Activated CD4-positive, alpha-beta T cell treated with anti-CD3 and anti-CD28 coated beads for 1 hour (primary cell): ENCODE measurements around the gene AP2M1.
"Not testable (repeated sequence)": the region's sequence is repeated elsewhere in the genome, so short reads cannot be mapped to it uniquely, and the experiment has no call there.

Experiments used
- DNase-seq: peaks from one replicate; pipeline ENCODE4 v3.0.0-alpha.2; 2020

The AP2M1 gene

DNA sequence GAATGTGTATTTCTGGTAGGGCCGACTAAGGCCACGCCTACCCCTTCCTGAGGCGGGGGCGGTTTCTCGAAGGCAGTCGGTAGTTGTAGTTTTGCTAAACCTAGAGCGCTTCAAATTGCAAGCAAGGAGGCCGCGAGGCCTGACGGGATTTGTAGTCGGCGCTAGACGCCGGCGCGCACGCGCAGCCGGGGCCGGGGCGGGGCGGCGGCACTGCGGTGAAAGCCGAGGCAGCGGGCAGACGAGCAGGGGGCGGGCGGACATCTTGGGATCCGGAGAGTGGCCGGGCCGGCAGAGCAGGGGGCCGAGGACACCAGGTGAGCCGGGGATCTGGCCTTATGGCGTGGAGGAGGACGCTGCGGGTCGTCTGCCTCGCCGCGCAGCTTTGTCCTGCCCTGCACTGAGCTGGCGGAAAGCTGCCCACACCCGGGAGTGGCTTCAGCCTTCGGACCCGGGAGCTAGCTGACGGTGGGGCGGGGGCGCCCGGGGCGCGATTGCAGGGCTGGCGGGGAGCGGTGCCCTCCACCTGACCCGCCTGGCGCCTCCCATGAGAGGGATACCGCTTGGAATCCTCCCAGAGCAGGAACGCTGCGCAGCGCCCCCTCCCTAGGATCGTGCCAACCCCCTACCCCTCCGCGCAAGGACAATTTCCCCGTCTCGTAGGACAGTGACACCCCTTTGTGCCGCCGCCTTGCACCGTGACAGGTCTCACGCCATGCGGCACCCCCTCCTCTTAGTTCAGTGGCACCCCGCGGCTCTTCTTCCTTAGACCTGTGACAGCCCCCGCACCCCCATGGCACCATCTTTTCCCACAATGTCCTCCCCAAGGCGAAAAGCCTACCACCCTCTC, at the start of gene AP2M1:
TSS of gene AP2M1 (plus strand) at position 210 of the 847 bp plus-strand sequence. CDS start 2,139 bp downstream, outside the sequence.
- peak; percentile 97 for DNase-seq

DNA sequence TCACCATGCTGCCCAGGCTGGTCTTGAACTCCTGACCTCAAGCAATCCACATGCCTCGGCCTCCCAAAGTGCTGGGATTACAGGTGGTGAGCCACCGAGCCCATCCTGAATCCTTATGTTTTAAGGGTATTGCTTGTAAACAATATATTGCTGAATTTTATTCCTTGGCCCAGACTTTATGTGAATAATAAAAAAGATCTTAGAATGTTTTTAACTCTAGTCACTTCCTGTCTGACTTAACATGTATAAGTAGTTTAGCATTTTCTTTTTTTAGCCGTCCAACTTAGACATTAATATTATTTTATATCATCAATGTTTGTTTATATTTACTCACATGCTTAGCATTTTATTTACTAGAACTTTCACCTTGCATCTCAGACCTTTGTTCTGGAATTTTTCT, 48.6 kb upstream of the AP2M1 start:
- DNase-seq, result no peak

DNA sequence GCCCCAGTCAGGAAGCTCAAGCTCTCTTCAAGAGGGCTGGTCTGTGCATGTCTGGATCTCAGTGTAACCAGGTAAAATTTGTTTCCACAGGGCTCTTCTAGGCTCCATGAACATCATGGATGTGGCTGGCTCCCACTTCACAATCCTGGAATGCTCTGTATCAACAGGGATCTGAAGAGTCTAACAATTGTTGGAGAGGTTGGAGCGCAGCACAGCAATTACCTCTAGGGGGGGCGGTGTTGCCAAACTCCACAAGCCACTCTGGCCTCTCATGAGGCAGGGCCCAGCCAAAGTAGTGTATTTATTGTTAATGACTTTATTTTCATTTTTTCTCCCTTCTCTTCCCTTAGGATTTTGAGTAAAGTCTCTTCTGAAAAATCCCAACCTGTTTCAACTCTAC, 45.6 kb upstream of the AP2M1 start:
- DNase-seq, result no peak

DNA sequence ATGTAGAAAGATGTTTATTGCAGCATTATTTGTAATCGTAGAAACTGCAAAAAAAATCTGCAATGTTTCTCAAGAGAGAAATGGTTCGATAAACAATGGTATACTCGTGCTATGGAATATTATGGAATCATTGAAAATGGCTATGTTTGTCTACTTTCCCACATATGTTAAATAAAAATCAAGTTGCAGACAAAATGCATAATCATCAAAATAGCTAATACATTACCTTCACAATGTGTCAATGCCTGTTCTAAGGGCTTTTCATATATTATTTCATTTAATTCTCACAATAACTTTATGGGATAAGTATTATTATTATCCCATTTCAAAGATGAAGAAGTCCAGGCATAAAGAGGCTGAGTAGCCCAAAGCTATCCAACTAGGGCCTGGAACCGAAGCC, 41.7 kb upstream of the AP2M1 start:
- no peak for DNase-seq

DNA sequence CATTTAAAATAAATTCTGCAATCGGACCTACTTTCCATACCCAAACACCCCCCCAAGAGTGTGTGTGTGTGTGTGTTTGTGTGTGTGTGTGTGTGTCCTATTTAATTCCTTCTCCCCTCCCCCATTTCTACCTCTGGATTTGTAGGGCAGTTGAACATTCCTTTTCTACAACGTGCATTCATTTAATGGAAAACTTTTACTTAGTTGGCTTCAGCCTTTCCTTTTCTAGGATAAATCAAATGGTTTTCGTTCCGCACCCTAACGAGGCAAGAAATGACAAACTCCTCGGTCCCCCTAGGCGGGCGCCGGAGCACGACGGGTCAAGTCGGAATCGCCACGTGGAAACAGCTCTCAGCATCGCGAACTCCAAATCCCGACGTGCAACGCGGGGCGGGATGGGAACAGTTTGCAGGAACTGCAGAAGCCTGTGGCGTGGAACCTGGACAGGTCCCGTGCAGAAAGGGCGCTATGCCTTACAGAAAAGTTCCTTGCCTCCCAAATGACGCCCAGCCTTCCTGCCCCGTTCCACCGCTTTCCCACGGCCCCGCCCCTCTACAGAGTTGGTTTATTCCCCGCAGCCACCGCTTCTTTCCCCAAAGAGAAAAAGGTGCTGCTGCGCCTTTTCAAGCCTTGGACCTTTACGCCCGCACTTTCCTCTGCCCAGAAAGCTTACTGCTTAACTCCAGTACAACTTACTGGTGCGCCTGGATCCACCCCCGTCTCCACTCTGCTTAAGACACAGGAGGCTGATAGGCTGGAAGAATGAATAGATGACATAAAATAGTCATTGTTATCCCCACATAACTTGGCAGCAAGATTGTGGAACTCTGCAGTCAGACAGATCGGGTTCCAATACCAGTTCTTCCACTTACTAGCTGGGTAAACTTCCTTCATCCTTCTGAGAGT, 40.6 kb upstream of the AP2M1 start:
- DNase-seq, result no peak

DNA sequence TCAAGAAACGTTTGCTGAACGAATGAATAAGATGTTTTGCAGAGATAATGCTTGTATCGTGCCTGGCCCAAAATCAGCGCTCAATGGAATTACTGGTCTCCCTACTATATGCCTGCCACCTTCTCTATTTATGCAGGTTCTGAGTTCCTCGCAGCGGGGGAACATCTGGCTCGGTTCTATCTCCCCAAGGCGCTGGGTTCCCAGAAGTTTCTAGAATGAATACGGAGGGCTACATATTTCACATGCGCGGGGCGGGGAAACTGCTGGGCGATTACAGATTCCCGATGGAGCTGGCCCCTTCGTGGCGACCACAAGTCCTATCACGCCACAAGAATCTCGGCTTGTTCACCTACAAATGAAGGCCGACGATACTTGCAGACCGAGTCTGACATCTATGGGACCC, 39.9 kb upstream of the AP2M1 start:
- no peak for DNase-seq

DNA sequence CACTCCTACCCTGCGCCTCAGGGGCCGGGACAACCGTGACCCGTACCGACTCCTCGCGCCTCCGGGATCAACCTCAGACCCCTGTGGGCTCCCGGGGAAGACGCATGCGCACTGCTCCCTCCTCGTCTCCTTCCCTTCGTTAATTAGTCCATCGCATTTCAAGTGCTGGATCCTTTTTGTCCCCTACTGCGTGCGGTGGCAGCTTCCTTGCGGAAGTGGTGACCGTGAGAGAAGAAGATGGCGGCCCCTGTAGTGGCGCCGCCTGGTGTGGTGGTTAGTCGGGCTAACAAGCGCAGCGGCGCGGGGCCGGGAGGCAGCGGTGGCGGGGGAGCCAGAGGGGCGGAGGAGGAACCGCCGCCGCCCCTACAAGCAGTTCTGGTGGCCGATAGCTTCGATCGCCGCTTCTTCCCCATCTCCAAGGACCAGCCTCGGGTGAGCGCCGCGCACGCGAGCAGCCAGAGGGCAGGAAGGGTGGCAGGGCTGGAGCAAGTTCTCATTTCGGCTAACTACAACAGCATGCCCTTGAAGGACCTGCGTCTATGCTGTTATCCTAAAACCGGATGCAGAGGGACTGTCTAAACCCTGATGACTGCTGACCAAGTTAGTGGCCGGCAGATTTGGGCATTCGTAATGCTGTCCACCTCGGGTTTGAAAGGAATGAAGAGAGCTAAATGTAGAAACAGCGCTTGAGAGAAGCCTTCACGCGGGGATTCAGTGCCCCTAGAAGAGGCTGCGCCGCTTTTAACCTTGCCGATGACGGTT, 39.3 kb upstream of the AP2M1 start, which contains the start of gene EIF2B5:
TSS of gene EIF2B5 (plus strand) at position 210 of the 762 bp plus-strand sequence. CDS start at position 238, 28 bp downstream.
- DNase-seq, result peak; percentile 79

DNA sequence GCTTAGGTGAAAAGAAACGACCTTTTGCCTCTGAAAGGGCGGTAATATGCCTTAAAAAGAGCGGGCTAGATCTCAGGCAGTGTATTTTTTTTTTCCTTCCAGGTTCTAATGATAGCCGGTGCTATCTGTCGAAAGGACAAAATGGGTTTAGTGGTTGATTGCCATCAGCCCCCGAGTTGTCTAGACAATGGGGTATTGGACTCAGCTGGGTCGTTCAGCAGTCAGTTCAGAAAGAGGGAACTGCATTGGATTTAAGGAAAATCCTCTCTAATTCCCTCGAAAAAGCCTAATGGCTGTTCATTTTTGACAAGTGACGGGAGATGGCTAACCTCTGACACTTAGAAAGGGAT, 38.8 kb upstream of the AP2M1 start:
- DNase-seq, result no peak

DNA sequence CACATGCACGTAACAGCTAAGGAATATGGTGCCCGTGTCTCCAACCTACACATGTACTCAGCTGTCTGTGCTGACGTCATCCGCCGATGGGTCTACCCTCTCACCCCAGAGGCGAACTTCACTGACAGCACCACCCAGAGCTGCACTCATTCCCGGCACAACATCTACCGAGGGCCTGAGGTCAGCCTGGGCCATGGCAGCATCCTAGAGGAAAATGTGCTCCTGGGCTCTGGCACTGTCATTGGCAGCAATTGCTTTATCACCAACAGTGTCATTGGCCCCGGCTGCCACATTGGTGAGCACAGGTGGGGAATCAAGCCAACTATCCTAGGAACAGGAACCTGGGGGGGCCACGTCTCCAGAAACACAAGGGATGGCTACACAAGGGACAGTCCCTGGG, 34.2 kb upstream of the AP2M1 start:
- no peak for DNase-seq

DNA sequence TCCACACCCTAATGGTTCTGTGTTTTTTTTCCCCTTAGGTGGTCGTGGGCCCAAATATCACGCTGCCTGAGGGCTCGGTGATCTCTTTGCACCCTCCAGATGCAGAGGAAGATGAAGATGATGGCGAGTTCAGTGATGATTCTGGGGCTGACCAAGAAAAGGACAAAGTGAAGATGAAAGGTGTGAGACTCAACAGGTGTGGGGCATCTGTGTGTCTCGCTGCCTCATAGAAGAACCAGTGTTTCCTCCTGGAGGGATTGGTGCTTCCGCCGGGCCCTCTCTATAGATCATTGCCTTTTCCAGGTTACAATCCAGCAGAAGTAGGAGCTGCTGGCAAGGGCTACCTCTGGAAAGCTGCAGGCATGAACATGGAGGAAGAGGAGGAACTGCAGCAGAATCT, 32.5 kb upstream of the AP2M1 start:
- no peak for DNase-seq

DNA sequence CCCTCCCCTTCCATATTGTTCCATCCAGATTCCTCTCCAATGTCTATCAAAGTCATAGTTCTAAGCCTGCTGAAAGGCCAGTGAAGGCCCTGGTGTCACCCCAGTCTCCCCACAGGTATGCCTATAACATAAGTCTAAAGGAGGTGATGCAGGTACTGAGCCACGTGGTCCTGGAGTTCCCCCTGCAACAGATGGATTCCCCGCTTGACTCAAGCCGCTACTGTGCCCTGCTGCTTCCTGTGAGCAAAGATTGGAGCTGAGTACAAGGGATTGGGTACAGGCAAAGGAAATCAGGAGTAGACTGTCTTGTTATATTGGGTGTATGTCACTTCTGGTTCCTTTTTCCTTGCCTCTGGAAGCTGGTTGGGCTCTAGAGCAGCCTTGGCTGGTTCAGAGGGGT, 31.3 kb upstream of the AP2M1 start:
- no peak for DNase-seq

DNA sequence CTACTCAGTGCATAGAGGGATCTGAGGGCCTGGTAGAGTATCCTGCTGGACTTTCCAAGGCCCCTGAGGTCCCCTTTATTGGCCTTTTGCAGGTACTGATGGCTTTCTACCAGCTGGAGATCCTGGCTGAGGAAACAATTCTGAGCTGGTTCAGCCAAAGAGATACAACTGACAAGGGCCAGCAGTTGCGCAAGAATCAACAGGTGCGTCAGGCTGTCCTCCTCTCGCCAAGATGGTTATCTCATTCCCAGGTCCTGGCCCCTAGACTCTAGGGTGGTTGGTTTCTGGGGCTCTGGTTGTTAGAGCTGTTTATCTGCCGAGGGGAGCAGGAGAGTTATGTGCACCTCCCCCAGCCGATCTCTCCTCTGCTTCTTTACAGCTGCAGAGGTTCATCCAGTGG, 30.1 kb upstream of the AP2M1 start:
- no peak for DNase-seq

DNA sequence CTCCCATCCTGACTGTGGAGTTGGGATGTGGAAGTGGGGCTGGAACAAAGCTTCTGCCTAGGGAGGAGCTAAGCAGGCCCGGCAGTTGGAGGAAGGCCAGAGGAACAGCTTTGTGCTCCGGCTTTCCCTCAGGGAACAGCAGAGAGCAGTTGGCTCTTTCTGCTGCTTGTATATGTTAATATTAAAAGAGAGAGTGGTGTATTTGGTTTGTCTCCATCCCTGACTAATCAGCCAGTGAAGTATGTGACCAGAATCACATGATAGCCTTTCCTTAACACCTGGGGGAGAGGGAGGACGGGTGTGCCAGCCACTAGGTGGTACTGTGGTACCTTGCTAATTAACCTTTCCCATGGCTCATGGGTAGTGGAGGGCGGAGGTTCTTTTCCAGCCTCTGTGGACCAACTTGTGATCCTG, 29.5 kb upstream of the AP2M1 start:
- DNase-seq, result no peak

DNA sequence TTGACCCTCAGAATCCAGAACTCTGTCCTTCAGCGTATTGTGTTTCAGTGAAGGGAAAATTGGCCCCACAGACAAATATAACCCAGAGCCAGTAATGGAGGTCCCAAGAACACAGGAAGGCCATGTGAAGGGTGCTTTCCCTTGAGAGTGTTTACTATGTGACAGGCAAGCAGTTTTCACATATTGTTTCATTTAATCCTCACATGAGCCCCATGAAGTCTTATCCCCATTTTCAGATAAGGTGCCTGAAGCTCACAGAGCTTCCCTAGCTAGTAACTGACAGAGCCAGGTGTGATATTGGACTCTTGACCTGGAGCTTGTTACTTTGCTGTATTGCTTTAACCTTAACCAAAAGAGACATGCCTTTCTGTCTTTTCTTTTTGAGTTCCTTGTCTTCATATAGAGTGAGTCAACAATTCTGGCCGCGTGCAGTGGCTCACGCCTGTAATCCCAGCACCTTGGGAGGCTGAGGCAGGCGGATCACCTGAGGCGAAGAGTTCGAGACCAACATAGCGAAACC, 28.8 kb upstream of the AP2M1 start:
- no peak for DNase-seq

DNA sequence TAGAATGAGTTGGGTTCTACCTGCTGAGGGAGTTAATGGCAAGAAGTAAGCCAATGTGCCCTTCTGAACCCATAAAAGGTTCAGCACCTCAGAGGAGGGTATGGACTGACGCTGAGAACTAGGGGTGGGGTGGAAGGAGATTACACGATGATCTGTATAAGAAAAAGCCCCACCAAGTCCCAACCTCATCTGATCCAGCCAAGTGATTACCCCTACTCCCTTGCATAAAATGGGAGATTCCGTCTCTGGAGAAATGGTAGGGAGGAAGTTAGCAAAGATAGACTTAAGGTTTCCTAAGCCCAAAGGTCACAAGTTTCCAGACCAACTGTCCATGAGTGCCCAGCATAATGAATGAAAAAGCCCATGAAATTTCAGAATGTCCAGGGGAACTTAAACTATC, 26.6 kb upstream of the AP2M1 start:
- DNase-seq, result no peak

DNA sequence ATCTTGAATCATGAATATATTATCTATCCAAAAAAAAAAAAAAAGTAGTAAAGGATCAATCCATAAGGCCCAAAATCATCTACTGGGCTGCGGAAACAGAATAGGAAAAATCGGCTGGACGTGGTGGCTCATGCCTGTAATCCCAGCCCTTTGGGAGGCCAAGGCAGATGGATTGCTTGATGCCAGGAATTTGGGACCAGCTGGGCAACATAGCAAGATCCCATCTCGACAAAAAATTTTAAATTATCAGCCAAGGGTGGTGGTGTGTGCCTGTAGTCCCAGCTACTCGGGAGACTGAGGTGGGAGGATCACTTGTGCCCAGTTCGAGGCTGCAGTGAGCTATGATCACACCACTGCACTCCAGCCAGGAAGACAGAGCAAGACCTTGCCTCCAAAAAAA, 25.5 kb upstream of the AP2M1 start:
- no peak for DNase-seq

DNA sequence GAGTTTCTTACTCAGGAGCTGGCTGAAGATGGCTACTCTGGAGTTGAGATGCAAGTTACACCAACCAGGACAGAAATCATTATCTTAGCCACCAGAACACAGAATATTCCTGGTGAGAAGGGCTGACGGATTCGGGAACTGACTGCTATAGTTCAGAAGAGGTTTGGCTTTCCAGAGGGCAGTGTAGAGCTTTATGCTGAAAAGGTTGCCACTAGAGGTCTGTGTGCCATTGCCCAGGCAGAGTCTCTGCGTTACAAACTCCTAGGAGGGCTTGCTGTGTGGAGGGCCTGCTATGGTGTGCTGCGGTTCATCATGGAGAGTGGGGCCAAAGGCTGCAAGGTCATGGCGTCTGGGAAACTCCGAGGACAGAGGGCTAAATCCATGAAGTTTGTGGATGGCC, 24.9 kb upstream of the AP2M1 start:
- DNase-seq, result not testable (repeated sequence)

DNA sequence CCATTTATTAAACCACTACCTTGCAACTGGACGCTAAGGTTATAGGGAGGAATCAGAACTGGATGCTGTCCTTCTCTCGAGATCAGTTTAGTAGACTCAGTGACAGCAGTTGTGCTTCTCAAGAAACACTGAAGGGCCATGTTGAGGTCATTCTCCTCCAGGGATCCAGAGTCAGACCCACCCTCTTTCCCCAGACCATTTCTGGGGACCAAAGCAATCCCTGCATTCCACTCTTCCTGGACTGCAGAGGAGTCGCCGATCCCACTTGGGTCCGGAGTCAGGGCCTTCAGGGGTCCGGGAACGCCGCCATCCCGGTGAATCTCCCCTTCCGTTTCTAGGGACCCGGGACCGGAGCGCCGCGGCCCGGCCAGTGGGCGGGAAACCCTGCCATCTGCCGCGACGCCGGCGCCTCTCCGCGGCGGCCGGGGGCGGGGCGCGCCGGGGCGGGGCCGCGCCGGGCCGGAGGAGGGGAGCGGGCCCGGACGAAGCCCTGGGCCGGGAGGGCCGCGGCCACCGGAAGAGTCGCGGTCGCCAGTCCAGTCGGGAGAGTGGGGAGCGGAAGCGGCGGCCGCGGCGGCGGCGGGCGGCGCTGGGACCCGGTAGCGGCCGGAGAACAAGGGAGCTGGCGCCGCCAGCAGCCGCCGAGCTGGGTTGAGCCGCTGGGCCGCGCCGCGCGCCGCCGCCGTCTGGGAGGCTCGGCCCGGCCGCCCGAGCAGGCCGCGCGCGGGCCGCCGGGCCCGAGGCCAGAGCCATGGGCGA, 19.6 kb upstream of the AP2M1 start, which contains the start of gene DVL3:
TSS of gene DVL3 (plus strand) at position 493 of the 759 bp plus-strand sequence. CDS start at position 752, 259 bp downstream.
- no peak for DNase-seq

DNA sequence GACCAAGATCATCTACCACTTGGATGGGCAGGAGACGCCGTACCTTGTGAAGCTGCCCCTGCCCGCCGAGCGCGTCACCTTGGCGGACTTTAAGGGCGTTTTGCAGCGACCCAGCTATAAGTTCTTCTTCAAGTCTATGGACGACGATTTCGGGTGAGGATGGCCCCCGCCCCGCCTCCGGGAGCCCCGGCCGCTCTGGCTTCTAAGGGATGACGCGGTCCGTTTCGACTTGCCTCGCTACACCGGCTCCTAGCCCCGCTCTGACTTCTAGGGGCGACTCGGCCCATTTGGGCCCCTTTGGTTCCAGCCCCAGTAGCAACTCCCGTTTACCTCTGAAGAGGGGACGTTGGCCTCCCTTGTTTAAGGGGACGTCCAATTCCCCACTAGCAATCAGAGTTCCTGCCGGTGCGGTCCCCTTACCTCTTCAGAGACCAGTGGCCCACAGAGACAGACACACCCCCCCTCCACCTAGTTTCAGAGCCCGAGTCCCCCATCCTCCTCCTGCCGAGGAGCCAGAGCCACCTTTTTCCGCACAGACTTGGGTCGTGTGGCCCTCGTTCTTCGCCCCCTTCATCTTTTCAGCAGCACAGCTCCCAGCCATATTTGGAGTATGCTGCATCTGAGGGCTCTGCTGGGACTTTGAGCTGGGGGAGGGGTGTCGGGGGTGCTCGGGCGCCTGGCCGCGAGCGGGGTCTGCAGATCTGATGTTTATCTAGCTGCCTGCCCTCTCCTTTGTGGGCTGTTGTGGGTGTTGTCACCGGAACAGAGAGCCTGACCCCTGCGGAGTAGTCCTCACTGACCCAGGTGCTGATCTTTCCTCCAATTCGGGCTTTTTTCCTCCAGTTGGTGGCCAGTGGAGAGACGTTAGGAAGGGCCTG, 18.8 kb upstream of the AP2M1 start:
- DNase-seq, result peak; percentile 37

DNA sequence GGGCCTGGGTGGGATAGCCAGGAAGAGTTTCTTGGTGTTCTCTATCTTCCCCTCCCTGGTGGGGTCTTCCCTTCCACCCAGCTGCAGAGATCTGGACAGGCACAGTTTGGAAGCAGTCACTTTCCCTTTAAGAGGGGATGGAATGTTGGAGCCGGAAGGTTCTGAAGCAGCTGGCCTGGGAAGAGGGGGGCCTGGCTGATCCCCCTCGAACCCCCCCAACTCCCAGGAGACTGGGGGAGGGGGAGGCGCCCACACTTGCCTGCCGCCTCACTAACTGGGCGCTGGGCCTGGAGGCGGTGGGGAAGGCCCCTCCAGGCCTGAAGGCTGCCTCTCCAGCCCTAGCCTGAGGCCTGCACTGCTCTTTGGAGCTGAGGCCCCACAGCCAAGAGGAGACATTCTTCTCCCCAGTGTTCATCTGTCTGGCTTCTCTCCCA, 18.1 kb upstream of the AP2M1 start:
- no peak for DNase-seq

DNA sequence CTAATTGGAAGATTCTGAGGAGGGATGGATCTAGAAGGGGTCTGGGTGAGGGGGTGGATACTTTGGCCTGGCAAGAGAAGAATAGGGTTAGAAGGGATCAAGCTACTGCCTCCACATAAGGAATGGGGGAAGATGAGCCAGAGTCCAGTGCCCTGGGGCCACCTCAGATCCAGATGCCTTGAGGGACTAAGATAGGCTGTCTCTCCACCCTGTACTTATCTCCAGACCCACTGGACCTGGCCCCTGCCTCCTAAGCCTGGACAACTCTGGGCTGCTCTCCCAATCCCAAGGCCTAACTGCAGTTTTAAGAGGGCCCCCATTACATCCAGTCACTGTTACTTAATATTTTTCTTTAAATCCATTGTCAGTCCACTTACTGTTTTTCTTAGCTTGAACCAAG, 17.4 kb upstream of the AP2M1 start:
- no peak for DNase-seq
